ENCODE results near the gene LAMA2. TPM values are rescaled to one million over a fixed set of nuclear protein-coding genes. Genes with fewer than 3 reads are reported as not detected.

Gene LAMA2
- total and polyA plus RNA-seq, 2 experiments from 2014 or later: 0.91 to 6.4 TPM

- TF ChIP-seq CTCF (conservative IDR thresholded peaks at IDR 0.05; ENCODE audit: low read depth in 2 of 2): no peak
- no peak for TF ChIP-seq EZH2phosphoT487 (IDR thresholded peaks at IDR 0.05; ENCODE audit: unreplicated experiment)
- TF ChIP-seq STAT1 (IDR thresholded peaks at IDR 0.05; ENCODE audit: unreplicated experiment): no peak
- no peak for TF ChIP-seq POLR2AphosphoS5 (IDR thresholded peaks at IDR 0.05; ENCODE audit: low read depth)
- no peak for TF ChIP-seq ZNF462 (CRISPR knock-in tag; IDR thresholded peaks at IDR 0.05)
- TF ChIP-seq ZNF114 (CRISPR knock-in tag; IDR thresholded peaks at IDR 0.05): no peak
- no peak for TF ChIP-seq JUNB (IDR thresholded peaks at IDR 0.05; ENCODE audit: unreplicated experiment)
- TF ChIP-seq ZNF331 (CRISPR knock-in tag; IDR thresholded peaks at IDR 0.05; ENCODE audit: low read depth): no peak
Measured at GRCh38 chr6:129434091-129434490, 551.2 kb downstream of the LAMA2 start (continued).

- peaks cover 21% of the 10 kb centered on the region for H3K4me1 Mint-ChIP-seq
- Histone ChIP-seq H3K27me3 (ENCODE audit: insufficient read depth) (no peaks in the 10 kb centered on the region), H2AFZ (peak overlapping the region; percentile 60; the same call in 1 of the 2 replicates), H3K27ac (ENCODE audit: low read depth) (peak overlapping the region; percentile 45; the same call in 1 of the 2 replicates), H3K4me1 (ENCODE audit: insufficient read depth) (peaks cover 13% of the 10 kb centered on the region), H3F3A (replicated peaks; ENCODE audit: low read depth) (no peaks in the 10 kb centered on the region), H4K20me1 (replicated peaks; ENCODE audit: insufficient read depth) (no peaks in the 10 kb centered on the region), H3K79me2 (replicated peaks; ENCODE audit: insufficient read depth) (no peaks in the 10 kb centered on the region), H3K36me3 (ENCODE audit: insufficient read depth) (no peaks in the 10 kb centered on the region), H3K9me2 (ENCODE audit: insufficient read depth) (no peaks in the 10 kb centered on the region), H3K4me3 (no peak overlapping the region), H3K4me2 (peak overlapping the region; percentile 13; the same call in 1 of the 2 replicates)
- no peaks in the 10 kb centered on the region for H3K9me3 Mint-ChIP-seq
- peak; percentile 94 for ATAC-seq
- H3K27me3 Mint-ChIP-seq (ENCODE audit: insufficient read depth, low read depth, poor library complexity): no peaks in the 10 kb centered on the region
- peak overlapping the region; percentile 59; the same call in 1 of the 2 replicates for H3K27ac Mint-ChIP-seq
- no peak for TF ChIP-seq EZH2 (IDR thresholded peaks at IDR 0.05; ENCODE audit: low read depth, unreplicated experiment)
- TF ChIP-seq STAT1 (IDR thresholded peaks at IDR 0.05; ENCODE audit: unreplicated experiment): no peak
- TF ChIP-seq REST (IDR thresholded peaks at IDR 0.05; ENCODE audit: unreplicated experiment): no peak
- TF ChIP-seq CTCF (conservative IDR thresholded peaks at IDR 0.05; ENCODE audit: low read depth in 2 of 2): 0 out of 4 replicates have a peak, but pooled peaks of 1 of the 2 experiments have one; percentile 5
- TF ChIP-seq ZNF114 (CRISPR knock-in tag; IDR thresholded peaks at IDR 0.05): no peak
- H3K4me3 Mint-ChIP-seq: peak overlapping the region; percentile 38; the same call in 1 of the 3 replicates
- H3K36me3 Mint-ChIP-seq (ENCODE audit: low read depth): no peaks in the 10 kb centered on the region
- DNase-seq (ENCODE audit: low spot score): peak; percentile 55
Measured at GRCh38 chr6:129440691-129441090, 557.8 kb downstream of the LAMA2 start.
